SU-DHL-6 (cell line): ENCODE measurements around the gene RABEP2.

Experiments used
- EZH2phosphoT487 ChIP-seq: fragments of 200-600 bp; sonication (generic), shearing (Covaris generic); conservative IDR thresholded peaks from 2 replicates; pipeline ENCODE4 v1.6.1; 2018; ENCODE audit warnings: mild to moderate bottlenecking, antibody characterized with exemption, low read length, moderate library complexity, mixed read lengths
- TF ChIP-seq, protein P1 (sequence below): fragments of 200-600 bp; sonication (generic); IDR thresholded peaks from one replicate; pipeline ENCODE4 v1.5.1; 2017; ENCODE audit warnings: antibody characterized with exemption, mild to moderate bottlenecking, low read length, moderate library complexity; ENCODE audit not compliant: insufficient read depth, poor library complexity, severe bottlenecking

GRCh38 chr16:28937222-28937876, 12.3 kb upstream of the RABEP2 start:
- TF ChIP-seq, protein P1, sequence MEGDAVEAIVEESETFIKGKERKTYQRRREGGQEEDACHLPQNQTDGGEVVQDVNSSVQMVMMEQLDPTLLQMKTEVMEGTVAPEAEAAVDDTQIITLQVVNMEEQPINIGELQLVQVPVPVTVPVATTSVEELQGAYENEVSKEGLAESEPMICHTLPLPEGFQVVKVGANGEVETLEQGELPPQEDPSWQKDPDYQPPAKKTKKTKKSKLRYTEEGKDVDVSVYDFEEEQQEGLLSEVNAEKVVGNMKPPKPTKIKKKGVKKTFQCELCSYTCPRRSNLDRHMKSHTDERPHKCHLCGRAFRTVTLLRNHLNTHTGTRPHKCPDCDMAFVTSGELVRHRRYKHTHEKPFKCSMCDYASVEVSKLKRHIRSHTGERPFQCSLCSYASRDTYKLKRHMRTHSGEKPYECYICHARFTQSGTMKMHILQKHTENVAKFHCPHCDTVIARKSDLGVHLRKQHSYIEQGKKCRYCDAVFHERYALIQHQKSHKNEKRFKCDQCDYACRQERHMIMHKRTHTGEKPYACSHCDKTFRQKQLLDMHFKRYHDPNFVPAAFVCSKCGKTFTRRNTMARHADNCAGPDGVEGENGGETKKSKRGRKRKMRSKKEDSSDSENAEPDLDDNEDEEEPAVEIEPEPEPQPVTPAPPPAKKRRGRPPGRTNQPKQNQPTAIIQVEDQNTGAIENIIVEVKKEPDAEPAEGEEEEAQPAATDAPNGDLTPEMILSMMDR = no peak
- no peak for TF ChIP-seq EZH2phosphoT487
